Right atrium auricular region (tissue), 2 donors: ENCODE results near the gene TRAPPC11. TPM values are rescaled to one million over a fixed set of nuclear protein-coding genes. Genes with fewer than 3 reads are reported as not detected.
"Not testable (repeated sequence)": the region's sequence is repeated elsewhere in the genome, so short reads cannot be mapped to it uniquely, and the experiment has no call there.

Source experiments
- DNase-seq: peaks from one replicate; pipeline ENCODE4 v3.0.0-alpha.2; 2019; ENCODE audit warnings: low spot score
- H3K27ac ChIP-seq, 2 donors: fragments of 200-600 bp; sonication (generic); 1 replicate in 1 of 2; 2 replicates in 1 of 2; pipeline ENCODE4 v1.5.1; 2016 to 2019
- H3K27me3 ChIP-seq, 2 donors: fragments of 200-600 bp; sonication (generic); one replicate each; pipeline versions ENCODE4 v1.5.1 to v1.6.0; 2017 to 2019
- H3K36me3 ChIP-seq: fragments of 200-600 bp; sonication (generic); one replicate; pipeline ENCODE4 v1.5.1; 2016
- H3K4me1 ChIP-seq, 2 donors: fragments of 200-600 bp; sonication (generic); one replicate each; pipeline versions ENCODE4 v1.5.1 to v1.6.0; 2017 to 2019
- H3K4me3 ChIP-seq, 2 donors: fragments of 200-600 bp; sonication (generic); 1 replicate in 1 of 2; 2 replicates in 1 of 2; pipeline ENCODE4 v1.5.1; 2017 to 2019; ENCODE audit warnings: mild to moderate bottlenecking in 1 of 2, moderate library complexity in 1 of 2
- H3K9me3 ChIP-seq, 2 donors: fragments of 200-600 bp; sonication (generic); one replicate each; pipeline ENCODE4 v1.5.1; 2019
- CTCF ChIP-seq, 2 donors: fragments of 200-600 bp; sonication (generic); IDR thresholded peaks; one replicate each; pipeline ENCODE4 v1.5.1; 2019; ENCODE audit warnings: antibody characterized with exemption in 2 of 2
- total RNA-seq, 2 donors: library from RNA; depleted of rRNA; stranded (reverse); fragments of >200 nt; gene quantifications; one replicate each; pipeline ENCODE4 v1.1.0, GENCODE V29; 2016

Gene TRAPPC11
- total RNA-seq, 2 donors from 2014 or later: 22.2 to 31.0 TPM

DNA sequence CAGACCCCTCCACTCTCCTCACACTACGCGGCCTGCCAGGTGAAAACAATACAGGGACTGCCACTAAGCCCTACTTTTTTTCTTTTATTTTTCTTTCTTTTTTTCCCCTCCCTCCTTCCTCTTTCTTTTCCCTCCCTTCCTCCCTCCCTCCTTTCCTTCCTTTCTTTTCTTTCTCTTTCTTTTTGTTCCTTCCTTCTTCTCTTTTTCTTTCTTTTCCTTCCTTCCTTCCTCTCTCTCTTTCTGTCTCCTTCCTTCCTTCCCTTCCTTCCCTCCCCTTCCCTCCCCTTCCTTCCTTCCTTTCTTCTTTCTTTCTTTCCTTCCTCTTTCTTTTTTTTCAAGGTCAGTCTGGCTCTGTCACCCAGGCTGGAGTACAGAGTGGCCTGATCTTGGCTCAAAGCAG lies 42.0 kb upstream of the TRAPPC11 start:
- no peak overlapping the region for H3K27ac ChIP-seq
- H3K36me3 ChIP-seq: no peaks in the 10 kb centered on the region
- no peaks in the 10 kb centered on the region for H3K4me1 ChIP-seq
- H3K9me3 ChIP-seq: no peaks in the 10 kb centered on the region
- TF ChIP-seq CTCF (IDR thresholded peaks at IDR 0.05): no peak
- DNase-seq: no peak
- no peak overlapping the region for H3K4me3 ChIP-seq
- H3K27me3 ChIP-seq: no peaks in the 10 kb centered on the region

- DNase-seq: no peak
- no peak for TF ChIP-seq CTCF (IDR thresholded peaks at IDR 0.05)
- Histone ChIP-seq H3K27me3 (no peaks in the 10 kb centered on the region), H3K9me3 (no peaks in the 10 kb centered on the region), H3K4me3 (no peak overlapping the region), H3K27ac (no peak overlapping the region), H3K36me3 (no peaks in the 10 kb centered on the region), H3K4me1 (no peaks in the 10 kb centered on the region)
Observed at GRCh38 chr4:183618681-183619080, 40.4 kb upstream of the TRAPPC11 start.

DNA sequence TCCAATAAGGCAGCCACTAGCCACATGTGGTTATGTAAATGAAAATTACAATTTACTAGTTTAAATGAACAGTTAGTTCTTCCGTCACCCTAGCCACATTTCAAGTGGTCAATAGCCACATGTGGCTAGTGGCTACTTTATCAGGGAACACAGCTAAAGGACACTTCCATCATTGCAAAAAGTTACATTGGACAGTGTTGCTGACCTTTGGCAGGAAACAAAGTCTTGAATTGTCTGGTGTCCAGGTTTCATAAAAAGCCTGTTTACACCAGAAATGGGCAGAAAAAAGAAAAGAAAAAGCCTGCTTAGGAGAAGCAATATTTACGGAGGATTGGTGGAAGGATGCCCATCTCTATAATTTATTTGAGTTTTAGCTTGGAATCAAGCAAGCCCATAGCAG lies 38.7 kb upstream of the TRAPPC11 start:
- Histone ChIP-seq H3K27ac (no peak overlapping the region), H3K36me3 (no peaks in the 10 kb centered on the region)

DNA sequence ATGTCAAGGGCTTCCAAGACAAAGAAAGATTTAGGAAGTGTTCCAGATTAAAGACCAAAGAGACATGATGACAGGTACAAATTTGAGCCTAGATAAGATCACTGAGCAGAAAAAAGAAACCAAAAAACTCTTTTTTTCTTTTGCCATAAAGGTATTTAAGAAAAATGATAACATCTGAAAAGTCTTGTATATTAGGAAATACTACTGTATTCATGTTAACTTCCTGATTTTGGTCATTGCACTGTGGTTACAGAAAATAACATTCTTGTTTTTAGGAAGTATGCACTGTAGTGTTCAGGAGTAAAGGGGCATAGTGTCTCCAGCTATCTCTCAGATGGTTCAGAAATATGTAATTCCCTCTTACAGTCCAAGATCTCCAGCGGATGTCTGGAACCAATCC lies 37.2 kb upstream of the TRAPPC11 start:
- Histone ChIP-seq H3K36me3 (no peaks in the 10 kb centered on the region), H3K4me3 (no peak overlapping the region), H3K9me3 (no peaks in the 10 kb centered on the region), H3K27ac (no peak overlapping the region), H3K4me1 (no peaks in the 10 kb centered on the region), H3K27me3 (no peaks in the 10 kb centered on the region)
- no peak for TF ChIP-seq CTCF (IDR thresholded peaks at IDR 0.05)
- DNase-seq: no peak

More for the DNA sequence above, 38.7 kb upstream of the TRAPPC11 start:
- TF ChIP-seq CTCF (IDR thresholded peaks at IDR 0.05): no peak
- Histone ChIP-seq H3K9me3 (no peaks in the 10 kb centered on the region), H3K4me1 (no peaks in the 10 kb centered on the region), H3K27me3 (no peaks in the 10 kb centered on the region), H3K4me3 (no peak overlapping the region)
- DNase-seq: no peak

DNA sequence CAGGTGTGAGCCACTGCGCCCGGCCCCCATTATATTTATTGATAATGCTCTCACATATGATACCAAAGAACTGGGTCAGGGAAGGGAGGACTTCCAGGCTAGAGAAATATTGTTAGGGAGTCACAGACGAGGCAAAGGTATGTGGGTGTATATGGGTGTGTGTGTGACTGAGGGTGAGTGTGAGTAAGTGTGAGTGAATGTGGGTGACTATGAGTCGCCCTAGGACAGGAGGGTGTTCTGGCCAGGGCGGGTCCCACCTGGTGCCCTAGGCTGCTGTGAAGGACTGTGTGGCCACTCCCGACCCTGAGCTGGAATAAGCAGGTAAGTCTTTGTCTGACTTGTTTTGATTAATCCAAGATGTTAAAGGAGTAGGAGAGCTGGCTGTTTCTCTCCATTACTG lies 34.5 kb upstream of the TRAPPC11 start:
- Histone ChIP-seq H3K27me3 (no peaks in the 10 kb centered on the region), H3K4me1 (no peaks in the 10 kb centered on the region), H3K4me3 (no peak overlapping the region), H3K36me3 (no peaks in the 10 kb centered on the region), H3K9me3 (no peaks in the 10 kb centered on the region), H3K27ac (no peak overlapping the region)
- DNase-seq: no peak
- TF ChIP-seq CTCF (IDR thresholded peaks at IDR 0.05): no peak

- H3K4me1 ChIP-seq: no peaks in the 10 kb centered on the region
- no peaks in the 10 kb centered on the region for H3K36me3 ChIP-seq
- no peaks in the 10 kb centered on the region for H3K27me3 ChIP-seq
- H3K9me3 ChIP-seq: no peaks in the 10 kb centered on the region
- no peak for TF ChIP-seq CTCF (IDR thresholded peaks at IDR 0.05)
- H3K4me3 ChIP-seq: no peak overlapping the region
- no peak for DNase-seq
- H3K27ac ChIP-seq: no peak overlapping the region
Observed at GRCh38 chr4:183626168-183626567, 32.9 kb upstream of the TRAPPC11 start.

DNA sequence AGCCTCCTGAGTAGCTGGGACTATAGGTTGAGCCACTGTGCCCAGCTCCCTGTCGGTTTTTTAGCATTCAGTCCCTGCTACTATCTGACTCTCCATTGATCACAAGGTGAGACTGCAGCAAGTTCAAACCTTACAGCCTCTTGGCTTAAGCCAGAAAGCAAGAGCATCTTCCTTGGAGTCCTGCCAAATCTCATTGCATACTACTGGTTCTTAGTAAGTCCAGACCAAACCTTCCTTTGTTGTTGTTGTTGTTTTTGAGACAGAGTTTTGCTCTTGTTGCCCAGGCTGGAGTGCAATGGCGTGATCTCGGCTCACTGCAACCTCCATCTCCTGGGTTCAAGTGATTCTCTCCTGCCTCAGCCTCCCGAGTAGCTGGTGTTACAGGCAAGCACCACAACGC lies 31.8 kb upstream of the TRAPPC11 start:
- not testable (repeated sequence) for H3K9me3 ChIP-seq, H3K27ac ChIP-seq, H3K36me3 ChIP-seq, H3K4me3 ChIP-seq, H3K4me1 ChIP-seq, DNase-seq, H3K27me3 ChIP-seq
